HS-27A (cell line): ENCODE data around the gene ILF2.
"Not testable (repeated sequence)": the region's sequence is repeated elsewhere in the genome, so short reads cannot be mapped to it uniquely, and the experiment has no call there.

ENCODE experiments used
- DNase-seq: peaks from one replicate; pipeline ENCODE4 v3.0.0-alpha.2; 2012; ENCODE audit warnings: low read depth, missing footprints

ILF2 gene

DNA sequence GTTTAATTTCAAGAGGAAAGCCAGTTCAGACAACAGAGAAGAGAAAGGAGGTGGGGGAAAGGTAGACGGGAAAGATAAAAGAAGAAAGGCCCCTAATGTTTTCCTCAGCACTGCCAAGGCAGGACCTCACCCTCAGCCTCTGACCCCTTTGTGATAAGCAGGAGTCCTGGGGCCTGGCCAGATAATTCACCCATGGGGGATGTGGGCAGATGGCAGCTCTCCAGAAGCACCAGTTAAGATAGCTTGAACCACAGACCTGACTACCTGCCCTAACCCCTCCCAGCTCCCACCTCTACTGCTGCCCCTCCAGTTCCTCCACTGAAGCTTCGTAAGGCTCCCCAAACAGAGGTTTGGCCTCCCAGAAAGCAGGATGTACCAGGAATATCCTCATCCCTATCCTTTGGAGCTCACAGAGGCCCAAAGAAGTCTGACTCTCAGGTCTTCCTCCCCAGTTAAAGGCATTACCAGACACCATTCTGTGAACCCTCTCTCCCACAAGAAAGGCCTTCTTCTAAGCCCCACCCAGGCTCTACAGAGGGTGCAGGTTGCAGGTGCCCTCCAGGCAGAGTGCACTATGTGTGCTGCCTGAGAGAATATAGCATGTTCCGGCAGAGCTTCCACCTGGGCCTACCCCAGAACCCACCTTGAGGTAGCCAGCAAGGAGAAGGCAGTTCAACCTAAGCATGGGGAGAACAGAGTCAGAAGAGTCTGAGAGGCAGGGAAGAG is 21.5 kb downstream of the ILF2 start:
- no peak for DNase-seq

DNA sequence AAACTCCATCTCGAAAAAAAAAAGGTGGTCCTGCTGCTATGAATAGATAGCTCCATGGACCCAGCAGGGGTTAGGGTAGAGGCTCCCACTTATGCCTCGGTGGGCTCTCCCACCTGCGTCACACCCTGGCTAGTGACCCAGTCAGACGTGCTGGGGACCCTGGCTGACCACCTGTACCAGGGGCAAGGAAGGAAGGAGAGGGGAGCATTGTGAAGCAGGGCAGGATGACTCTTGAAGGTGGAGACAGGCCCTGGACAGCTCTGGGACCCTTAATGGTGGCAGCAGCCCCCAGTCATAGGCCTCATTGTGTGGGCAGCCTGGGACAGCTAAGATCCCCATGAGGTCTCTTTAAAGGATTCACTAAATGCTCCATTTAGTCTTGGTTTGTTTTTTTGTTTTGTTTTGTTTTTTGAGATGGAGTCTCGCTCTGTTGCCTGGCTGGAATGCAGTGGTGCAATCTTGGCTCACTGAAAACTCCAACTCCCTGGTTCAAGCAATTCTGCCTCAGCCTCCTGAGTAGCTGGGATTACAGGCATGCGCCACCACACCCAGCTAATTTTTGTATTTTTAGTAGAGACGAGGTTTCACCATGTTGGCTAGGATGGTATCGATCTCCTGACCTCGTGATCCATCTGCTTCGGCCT is 22.7 kb downstream of the ILF2 start:
- no peak for DNase-seq

DNA sequence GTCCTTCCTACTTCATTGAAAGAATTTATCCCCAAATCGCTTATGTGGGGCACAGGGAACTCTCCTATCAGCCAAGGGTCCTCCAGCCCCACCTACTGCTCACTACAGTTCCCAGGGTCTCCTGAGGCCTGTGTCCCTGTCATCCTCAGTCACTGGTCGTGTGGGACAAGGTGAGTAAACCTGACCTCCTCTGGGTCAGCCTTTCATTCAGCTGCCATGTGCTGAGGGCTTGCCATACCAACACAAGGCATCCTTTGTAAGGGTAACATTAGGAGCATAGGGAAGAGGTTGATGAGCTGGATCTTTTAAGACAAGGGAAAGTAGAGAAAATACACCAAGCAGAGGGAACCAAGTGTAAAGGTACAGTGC is 23.5 kb downstream of the ILF2 start:
- no peak for DNase-seq

DNA sequence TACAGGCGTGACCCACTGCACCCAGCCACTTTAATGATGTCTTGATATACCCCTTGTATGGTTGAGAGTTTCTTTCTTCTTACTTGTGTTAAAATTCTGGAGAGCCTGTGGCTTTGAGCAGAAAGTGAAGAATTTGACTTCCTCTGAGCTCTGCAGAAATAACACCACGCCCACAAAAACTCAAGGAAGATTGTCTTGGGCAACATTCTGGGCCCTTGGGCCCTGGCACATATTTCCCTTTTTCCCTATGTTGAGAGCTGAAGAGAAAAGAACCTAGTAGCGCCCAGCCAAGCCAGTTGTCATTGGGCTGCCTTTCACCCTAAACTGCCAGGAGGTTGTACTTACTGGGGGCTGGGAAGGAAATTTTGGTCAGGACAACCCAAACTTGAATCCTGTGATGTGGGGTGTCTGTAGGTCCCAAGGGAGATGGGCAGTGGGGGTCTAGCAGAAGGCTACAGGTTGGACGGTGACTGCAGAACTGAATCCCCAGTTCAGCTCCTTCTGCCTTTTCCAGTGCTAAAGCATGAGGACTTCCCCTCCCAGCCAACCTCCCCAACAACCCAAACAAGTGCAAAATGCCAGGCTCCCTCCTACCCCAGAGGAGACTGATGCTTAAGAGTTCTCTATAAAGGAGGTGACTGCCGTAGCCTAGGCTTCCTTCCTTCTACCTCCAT is 24.0 kb downstream of the ILF2 start:
- no peak for DNase-seq

DNA sequence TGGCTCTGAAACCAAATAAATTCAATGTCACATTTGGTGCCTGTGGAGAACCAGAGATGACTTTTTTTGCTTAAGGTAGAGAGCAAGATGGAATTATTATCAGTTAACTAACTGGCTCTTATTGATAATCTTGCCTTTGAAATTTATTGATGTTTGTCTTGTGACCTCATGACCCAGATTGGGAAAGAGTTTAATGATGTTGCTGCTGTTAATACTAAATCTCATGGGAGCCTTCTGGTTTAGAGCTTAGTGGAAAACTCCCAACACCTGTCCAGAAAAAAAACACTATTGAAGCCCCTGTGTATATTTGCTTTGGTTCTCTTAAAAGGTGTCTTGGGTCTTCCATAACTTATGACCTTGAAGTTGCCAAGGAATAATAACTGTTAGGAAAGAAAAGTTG is 27.0 kb downstream of the ILF2 start:
- no peak for DNase-seq

DNA sequence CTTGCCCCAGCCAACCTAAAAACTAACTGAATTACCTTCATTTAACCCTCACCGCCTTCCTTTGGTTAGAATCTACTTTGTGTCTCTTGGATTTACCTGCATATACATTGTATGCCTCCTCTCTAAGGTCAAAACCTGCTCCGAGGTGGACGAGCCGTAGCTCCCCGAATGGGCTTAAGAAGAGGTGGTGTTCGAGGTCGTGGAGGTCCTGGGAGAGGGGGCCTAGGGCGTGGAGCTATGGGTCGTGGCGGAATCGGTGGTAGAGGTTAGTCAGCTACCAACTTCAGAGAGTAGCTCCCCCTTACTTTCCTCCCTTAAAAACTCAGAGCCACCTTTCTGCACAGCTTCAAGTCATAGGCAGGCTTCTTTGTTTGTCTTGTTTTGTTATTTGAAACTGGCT is 27.7 kb downstream of the ILF2 start:
- DNase-seq, result no peak

DNA sequence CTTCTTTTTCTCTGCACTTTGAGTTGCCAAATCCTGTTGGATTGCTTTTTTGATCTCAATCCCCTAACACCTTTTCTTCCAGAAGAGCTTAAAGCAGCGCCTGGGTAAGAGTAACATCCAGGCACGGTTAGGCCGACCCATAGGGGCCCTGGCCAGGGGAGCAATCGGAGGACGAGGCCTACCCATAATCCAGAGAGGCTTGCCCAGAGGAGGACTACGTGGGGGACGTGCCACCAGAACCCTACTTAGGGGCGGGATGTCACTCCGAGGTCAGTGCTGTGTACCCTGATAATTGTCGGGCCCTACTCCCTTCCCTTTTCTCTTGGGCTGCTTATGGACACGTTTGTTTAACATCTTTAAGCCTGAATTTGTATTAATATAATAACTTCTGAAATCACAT is 28.6 kb downstream of the ILF2 start:
- DNase-seq, result no peak

DNA sequence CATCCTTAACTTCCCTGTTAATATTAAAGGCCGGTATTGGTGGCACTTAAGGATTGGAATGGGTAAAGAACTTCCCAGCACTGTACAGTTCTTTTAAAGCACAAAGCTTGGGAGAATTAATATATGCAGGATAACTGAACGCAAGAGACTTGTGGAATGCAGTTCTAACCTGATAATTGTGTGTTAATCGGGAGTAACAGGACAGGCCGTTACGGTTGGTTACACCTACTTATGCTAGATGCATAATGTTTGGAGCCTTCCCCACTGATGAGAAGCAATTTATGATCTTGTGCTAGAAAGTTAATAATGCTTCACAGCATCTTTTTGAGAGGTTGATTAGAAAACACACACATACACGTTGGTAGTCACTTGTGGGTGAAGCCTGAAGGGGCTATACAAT is 29.9 kb downstream of the ILF2 start:
- no peak for DNase-seq

DNA sequence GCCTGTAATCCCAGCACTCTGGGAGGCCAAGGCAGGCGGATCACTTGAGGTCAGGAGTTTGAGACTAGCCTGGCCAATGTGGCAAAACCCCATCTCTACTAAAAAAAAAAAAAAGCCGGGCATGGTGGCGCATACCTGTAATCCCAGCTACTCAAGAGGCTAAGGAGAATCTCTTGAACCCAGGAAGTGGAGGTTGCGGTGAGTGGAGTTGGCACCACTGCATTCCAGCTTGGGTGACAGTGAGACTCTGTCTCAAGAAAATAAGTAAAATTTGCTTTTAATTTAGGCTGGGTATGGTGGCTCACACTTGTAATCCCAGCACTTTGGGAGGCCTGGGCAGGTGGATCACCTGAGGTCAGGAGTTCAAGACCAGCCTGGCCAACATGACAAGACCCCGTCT is 30.6 kb downstream of the ILF2 start:
- DNase-seq, result not testable (repeated sequence)

DNA sequence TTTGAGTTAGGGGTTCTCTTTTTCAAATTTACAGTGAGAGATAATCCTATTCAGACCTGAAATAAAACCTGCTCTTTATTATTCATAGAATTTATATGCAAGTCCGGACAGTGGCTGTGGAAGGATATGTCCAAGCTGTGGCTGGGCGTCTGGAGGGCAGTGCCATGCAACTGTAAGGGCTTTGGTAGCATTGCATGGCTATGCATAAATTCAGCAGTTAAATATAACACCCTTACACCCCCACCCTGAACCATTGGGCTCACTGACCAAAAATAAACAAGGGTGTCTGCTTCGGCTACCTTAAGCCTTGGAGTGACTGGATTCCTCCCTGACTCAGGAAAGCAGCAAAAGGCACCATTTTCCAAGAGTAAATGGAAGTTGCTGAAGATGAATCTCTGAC is 31.5 kb downstream of the ILF2 start:
- DNase-seq, result no peak

DNA sequence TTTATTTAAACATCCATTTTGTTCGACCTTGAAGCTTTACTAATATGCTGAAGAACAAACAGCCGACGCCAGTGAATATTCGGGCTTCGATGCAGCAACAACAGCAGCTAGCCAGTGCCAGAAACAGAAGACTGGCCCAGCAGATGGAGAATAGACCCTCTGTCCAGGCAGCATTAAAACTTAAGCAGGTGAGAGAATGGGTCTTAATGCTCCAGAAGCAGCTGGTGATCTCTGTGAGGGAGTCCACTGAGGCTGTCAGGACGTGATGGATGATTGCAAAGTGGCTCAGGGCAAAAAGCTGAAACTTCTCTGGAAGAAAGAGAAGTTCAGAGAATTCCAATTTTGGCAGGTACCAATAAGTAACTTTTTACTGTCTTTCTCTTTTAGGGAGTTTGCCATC is 32.5 kb downstream of the ILF2 start:
- no peak for DNase-seq

DNA sequence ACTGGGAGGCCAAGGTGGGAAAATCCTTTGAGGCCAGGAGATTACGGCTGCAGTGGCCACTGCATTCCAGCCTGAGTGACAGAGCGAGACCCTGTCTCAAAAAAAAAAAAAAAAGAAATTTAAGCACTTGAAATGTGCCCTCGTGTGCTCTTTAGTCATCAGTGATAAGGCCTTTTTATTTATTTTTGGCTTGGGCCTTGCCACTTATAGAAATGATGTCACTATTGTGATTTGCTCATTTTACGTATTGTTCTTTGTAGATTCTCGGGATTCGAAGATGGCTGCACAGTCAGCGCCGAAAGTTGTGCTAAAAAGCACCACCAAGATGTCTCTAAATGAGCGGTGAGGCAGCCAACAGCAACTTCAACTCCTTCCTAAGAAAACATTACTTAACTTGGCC is 34.5 kb downstream of the ILF2 start:
- no peak for DNase-seq

DNA sequence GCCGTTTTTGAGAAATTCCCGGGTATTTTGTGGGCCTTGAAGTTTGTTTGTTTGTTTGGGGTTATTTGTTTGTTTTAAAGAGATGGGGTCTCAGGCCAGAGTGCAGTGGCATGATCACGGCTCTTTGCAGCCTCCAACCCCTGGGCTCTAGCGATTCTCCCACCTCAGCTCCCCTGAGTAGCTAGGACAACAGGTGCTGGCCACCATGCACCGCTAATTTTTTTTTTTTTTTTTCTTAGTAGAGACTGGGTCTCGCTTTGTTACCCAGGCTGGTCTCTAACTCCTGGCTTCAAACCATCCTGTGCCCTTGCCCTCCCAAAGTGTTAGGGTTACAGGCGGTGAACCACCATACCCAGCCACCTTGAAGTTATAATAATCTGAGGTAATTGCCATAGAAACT is 34.9 kb downstream of the ILF2 start:
- no peak for DNase-seq

DNA sequence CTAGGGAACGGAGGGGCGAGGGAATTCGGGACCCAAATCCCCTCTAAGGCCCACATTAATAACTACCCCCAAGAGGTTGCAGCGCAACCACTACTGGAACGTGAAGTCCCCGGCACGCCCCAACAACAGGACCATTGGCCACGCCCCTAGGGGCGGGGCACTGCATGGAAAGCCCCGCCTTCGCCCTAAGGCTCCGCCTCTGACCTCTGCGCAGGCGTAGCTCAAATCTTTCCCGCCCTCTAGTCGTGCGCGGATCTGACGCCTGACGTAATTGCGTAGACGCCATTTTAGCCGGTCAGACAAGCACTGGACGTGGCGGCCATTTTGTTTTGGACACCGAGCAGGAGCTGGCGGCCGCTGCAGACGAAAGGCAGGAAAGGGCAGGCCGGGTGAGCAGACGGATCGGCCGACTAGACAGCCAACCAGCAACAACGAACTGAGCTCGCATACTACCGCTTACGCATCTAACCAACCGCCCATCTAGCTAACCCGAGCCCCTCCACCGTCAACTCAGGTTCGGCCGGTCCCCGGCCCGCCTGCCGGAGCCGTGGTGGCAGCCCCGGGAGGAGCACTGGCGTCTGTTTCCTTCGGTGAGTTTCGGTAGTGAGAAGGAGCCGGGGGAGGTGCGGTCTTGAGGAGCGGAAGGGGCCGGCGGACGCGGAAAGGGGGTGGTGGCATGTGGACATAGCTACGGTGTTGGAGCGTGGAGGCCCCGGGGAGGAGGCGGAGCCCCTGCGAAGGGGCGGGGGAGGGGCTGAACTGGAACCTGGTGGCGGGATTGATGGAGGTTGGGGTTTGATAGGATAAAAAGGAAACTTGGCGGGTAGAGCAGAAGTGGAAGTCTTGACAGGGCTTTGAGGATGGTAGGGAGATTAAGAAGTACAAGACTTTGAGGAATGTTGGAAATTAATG is 36.8 kb downstream of the ILF2 start, which contains the start of gene CHTOP:
CHTOP (plus strand) TSS at position 313 of the 912 bp plus-strand sequence. CDS start 2,523 bp downstream, outside the sequence.
- DNase-seq, result peak; percentile 97

DNA sequence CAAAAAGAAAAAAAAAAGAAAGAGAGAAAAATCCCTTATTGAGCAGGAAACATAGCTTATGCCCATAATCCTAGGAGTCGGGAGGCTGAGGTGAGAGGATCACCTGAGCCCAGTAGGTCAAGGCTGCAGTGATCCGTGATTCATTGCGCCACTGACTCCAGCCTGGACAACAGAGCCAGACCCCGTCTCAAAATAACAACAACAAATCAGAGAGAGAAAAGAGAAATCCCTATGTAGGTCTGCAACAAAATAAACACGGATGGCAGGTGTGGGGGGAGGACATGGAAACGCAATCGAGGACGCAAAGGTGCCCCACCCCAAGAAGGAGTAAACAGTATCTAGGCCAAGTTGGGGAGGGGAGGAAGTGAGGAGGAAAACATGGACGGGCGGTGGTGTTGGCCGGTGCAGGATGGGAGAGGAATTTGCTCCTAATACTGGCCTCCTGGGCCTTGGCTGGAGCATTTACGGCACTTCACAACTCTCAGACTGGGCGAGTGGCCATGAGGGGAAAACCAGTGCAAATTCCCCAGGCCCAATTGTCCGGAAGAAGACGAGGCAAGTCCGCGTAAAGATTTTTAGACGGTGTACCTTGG is 37.5 kb downstream of the ILF2 start:
- DNase-seq, result no peak

DNA sequence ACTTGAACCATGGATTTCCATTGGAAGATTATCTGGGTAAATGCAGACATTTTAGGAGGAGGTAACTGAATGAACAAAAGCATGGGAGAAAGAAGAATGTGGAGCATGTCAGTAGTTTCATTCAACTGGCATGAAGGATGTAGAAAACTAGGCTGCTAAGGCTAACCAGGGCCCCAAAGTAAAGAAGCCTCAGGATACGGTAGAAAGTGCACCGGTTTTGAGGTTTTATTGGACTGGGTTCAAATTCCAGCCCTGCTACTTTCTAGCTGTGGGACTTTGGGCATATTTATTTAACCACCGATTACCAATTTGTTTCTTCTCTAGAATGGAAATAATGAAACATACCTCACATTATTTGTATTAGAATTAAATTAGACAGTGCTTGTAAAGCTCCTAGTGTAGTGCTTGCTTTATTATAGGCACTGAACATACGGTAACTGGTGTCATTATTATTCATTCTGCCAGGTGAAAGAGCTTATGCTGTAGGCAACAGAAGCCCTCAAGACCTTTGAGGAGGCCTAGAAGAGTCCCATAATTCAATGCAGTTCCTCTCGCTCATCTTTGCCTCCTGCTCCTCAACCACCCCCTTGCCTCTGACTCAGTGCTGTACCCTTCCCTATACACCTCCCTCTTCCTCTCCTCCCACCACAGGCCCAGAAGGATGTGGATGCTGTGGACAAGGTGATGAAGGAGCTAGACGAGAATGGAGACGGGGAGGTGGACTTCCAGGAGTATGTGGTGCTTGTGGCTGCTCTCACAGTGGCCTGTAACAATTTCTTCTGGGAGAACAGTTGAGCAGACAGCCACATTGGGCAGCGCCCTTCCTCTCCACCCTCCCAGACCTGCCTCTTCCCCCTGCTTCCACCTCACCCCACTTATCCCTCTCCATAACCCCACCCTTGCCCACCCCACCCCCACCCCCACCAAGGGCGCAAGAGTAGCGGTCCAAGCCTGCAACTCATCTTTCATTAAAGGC is 39.5 kb downstream of the ILF2 start:
- DNase-seq, result no peak

DNA sequence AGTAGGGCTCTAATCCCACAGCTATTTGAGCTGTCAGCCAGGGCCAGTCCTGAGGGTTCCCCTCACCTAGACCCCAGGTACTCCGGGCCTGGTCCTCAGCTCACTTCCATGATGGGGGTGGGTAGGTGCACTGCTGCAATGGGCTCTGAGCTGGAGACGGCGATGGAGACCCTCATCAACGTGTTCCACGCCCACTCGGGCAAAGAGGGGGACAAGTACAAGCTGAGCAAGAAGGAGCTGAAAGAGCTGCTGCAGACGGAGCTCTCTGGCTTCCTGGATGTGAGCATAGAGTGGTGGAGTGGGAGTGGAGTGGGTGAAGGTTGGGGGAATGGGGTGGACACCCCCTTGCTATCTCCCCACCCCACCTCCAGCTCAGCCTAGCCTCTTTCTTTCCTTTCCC is 40.4 kb downstream of the ILF2 start:
- DNase-seq, result no peak

DNA sequence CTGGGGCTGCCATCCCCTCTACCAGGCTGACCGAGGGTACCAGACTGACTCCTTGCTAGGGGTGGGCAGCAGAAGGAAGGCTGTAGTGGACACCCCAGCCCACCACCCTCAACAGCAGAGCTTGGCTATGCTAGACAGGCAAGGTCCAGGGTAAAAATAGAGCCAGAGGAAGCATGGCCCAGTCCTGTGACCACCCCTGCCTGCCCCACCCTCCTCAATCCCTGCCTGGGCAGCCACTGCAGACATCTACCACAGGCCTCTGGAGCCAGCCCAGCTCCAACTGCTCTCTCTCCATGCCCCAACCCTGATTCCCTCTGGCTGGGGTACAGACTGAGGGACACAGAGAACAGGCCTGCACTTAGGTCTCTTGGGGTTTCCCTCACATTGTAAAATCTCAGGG is 40.8 kb downstream of the ILF2 start:
- DNase-seq, result no peak

DNA sequence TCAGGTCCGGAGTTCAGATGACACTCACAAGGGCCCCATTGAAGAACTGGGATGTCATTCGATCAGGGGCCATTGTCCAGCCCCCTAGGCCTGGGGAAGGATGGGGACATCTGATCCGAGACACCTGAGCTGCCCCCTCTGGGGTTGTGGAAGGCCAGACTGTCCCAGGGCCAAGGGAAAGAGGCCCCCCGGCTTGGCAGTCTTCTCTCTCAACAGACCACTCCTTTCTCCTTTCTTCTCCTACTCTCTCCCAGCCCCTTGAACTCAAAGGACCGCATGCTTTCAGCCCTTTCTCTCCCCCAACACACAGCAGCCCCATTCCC is 41.5 kb downstream of the ILF2 start:
- no peak for DNase-seq

DNA sequence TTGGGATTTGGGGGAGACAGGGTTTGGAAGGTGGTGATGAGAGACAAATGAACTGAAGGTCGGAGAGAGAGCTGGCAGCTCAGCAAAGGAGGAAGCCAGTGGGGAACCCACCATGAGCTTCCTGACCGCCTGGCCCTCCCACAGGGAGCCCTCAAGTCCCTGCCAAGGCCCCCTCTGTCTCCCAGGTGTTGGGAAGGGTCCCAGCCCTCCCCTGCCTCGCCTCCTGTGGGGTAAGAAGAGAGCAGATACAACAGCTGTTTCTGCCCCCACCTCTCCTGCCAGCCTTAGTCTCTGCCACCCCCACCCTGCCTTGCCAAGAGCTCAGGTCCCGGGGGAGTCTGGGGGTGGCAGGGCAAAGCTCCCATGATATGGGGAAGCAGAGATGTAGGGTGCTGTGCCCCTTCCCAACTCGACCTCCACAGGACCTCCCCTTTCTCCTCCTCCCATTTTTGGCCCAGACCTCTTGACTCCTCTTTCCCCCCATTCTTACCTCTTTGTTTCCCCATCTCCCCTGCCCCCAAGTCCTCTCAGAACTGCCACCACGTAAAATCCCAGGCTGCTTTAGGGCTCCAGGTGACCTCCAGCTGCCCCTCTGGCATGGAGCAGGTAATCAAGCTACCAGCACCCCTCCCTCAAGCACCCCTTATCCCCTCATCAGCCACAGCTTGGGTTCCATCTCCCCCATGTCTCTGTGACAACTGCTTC is 42.0 kb downstream of the ILF2 start:
- no peak for DNase-seq
